Measurements from ENCODE around the gene TRAPPC3.

DNA sequence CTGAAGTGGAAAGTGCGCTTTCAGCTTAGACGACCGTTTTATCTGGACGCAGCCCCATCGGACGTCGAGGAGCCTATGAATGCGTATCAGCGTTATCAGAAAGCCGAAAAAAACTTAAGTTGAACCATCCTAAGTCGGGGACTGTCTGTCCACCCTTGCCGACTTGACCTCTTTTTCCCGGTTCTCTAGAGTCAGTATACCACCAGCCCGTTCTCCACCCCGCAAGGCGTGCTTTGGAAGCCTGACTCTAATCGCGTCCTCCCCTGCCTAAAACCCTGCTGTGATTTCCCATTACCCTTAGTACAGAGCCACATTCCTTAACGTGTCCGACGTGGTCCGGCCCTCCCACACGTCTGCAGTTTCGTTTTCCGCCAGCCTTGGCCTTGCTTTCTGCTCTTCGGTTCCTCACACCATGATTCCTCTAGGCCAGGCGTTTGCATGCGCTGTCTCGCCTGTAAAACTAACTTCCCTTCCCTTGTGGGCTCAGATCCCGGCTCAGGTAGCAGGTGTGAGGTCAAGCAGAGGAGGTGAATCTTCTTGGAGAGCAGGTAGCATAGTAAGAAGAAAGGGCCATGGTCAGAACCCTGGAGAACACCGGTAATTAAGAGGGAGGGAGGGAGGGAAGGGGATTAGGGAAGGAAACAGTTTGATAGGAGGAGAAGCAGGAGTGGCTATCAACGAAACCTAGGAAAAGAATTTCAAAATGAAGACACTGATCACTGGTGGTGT lies 59.7 kb downstream of the TRAPPC3 start:
- TF ChIP-seq CTCF (conservative IDR thresholded peaks at IDR 0.05 in 1 of 2, IDR thresholded peaks at IDR 0.05 in 1 of 2; ENCODE audit: extremely low read depth in 1 of 2, insufficient read depth in 1 of 2, low read depth in 1 of 2, low read length in 2 of 2) (no peak), EZH2 (IDR thresholded peaks at IDR 0.05; ENCODE audit: borderline replicate concordance, low read length) (no peak)
